ENCODE data around the gene PRR16. TPM values are rescaled to one million over a fixed set of nuclear protein-coding genes. Genes with fewer than 3 reads are reported as not detected.

Gene PRR16
- total RNA-seq, 1 donor from 2014 or later, result 2.1 TPM

GRCh38 chr5:120576588-120576987, 112.5 kb downstream of the PRR16 start:
- no peak for DNase-seq (ENCODE audit: extremely low spot score, unreplicated experiment)
- H3K27me3 Mint-ChIP-seq, result no peaks in the 10 kb centered on the region
- H3K36me3 Mint-ChIP-seq, result no peaks in the 10 kb centered on the region
- H3K4me1 Mint-ChIP-seq (ENCODE audit: unreplicated experiment), result no peaks in the 10 kb centered on the region
- no peak for TF ChIP-seq CTCF (conservative IDR thresholded peaks at IDR 0.05)
- no peak overlapping the region for H3K27ac Mint-ChIP-seq
- H3K9me3 Mint-ChIP-seq, result no peaks in the 10 kb centered on the region
- H3K4me3 Mint-ChIP-seq, result no peak overlapping the region

DNA sequence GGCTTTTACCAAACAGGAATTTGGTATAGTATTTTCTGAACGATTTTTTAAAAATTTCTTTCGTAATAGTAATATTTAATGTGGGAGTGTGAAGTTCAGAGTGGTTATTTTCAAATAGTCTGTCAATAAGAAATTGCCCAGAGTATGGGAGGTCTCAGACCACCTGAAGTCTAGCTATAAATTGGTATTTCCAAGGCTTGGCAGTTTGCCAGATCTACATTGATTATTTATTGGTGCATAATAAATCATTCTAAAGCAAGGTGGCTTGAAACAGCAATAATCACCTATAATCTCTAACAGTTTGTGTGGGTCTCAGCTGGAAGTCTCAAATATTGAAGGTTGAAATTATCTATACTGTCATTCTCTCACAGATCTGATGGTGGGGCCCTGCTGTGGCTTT, 118.5 kb downstream of the PRR16 start:
- Mint-ChIP-seq H3K9me3 (no peaks in the 10 kb centered on the region), H3K4me3 (no peak overlapping the region), H3K27ac (no peak overlapping the region), H3K27me3 (no peaks in the 10 kb centered on the region), H3K4me1 (ENCODE audit: unreplicated experiment) (no peaks in the 10 kb centered on the region), H3K36me3 (no peaks in the 10 kb centered on the region)
- no peak for TF ChIP-seq CTCF (conservative IDR thresholded peaks at IDR 0.05)
- DNase-seq (ENCODE audit: extremely low spot score, unreplicated experiment), result no peak

GRCh38 chr5:120586646-120587045, 122.5 kb downstream of the PRR16 start:
- Mint-ChIP-seq H3K27me3 (no peaks in the 10 kb centered on the region), H3K27ac (no peak overlapping the region), H3K4me1 (ENCODE audit: unreplicated experiment) (no peaks in the 10 kb centered on the region), H3K4me3 (no peak overlapping the region), H3K9me3 (no peaks in the 10 kb centered on the region), H3K36me3 (no peaks in the 10 kb centered on the region)
- DNase-seq (ENCODE audit: extremely low spot score, unreplicated experiment), result no peak
- TF ChIP-seq CTCF (conservative IDR thresholded peaks at IDR 0.05), result no peak

- no peak for DNase-seq (ENCODE audit: extremely low spot score, unreplicated experiment)
- Mint-ChIP-seq H3K36me3 (no peaks in the 10 kb centered on the region), H3K9me3 (no peaks in the 10 kb centered on the region), H3K4me3 (no peak overlapping the region), H3K27me3 (no peaks in the 10 kb centered on the region), H3K4me1 (ENCODE audit: unreplicated experiment) (no peaks in the 10 kb centered on the region), H3K27ac (no peak overlapping the region)
- TF ChIP-seq CTCF (conservative IDR thresholded peaks at IDR 0.05), result no peak
Observed at GRCh38 chr5:120591911-120592310, 127.8 kb downstream of the PRR16 start.

GRCh38 chr5:120599576-120599975, 135.5 kb downstream of the PRR16 start:
- TF ChIP-seq CTCF (conservative IDR thresholded peaks at IDR 0.05), result no peak
- Mint-ChIP-seq H3K4me3 (no peak overlapping the region), H3K4me1 (ENCODE audit: unreplicated experiment) (no peaks in the 10 kb centered on the region)

DNA sequence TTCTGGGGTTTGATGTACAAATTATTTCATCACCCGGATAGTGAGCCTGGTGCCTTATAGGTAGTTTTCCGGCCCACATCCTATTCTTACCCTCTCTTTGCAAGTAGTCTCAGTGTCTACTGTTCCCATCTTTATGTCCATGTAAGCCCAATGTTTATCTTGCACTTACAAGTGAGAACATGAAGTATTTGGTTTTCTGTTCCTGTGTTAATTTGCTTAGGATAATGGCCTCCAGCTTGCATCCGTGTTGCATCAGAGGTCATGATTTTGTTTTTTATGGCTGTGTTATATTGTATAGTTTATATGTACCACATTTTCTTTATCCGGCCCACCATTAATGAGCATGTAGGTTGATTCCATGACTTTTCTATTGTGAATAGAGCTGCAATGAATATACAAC, 136.5 kb downstream of the PRR16 start:
- no peaks in the 10 kb centered on the region for H3K9me3 Mint-ChIP-seq
- no peak overlapping the region for H3K4me3 Mint-ChIP-seq
- H3K4me1 Mint-ChIP-seq (ENCODE audit: unreplicated experiment), result no peaks in the 10 kb centered on the region
- H3K36me3 Mint-ChIP-seq, result no peaks in the 10 kb centered on the region
- DNase-seq (ENCODE audit: extremely low spot score, unreplicated experiment), result no peak
- H3K27me3 Mint-ChIP-seq, result peaks cover 3% of the 10 kb centered on the region
- H3K27ac Mint-ChIP-seq, result no peak overlapping the region
- TF ChIP-seq CTCF (conservative IDR thresholded peaks at IDR 0.05), result no peak

More at GRCh38 chr5:120599576-120599975, 135.5 kb downstream of the PRR16 start:
- DNase-seq (ENCODE audit: extremely low spot score, unreplicated experiment), result no peak
- H3K9me3 Mint-ChIP-seq, result no peaks in the 10 kb centered on the region
- H3K27ac Mint-ChIP-seq, result no peak overlapping the region
- H3K36me3 Mint-ChIP-seq, result no peaks in the 10 kb centered on the region
- H3K27me3 Mint-ChIP-seq, result peaks cover 3% of the 10 kb centered on the region

Measured in type B pancreatic cell (in vitro differentiated cells).